Measurements from ENCODE around the gene FAIM2. TPM values are rescaled to one million over a fixed set of nuclear protein-coding genes. Genes with fewer than 3 reads are reported as not detected.

Gene FAIM2
- total and polyA plus RNA-seq, 5 donors from 2014 or later = 0.10 to 6.5 (median 3.0) TPM

GRCh38 chr12:49897276-49897675 lies 6.4 kb downstream of the FAIM2 start:
- ATAC-seq (ENCODE audit: low read depth in 2 of 2) = no peak
- Histone ChIP-seq H3K36me3 (ENCODE audit: control insufficient read depth, insufficient read depth, low read length) (no peaks in the 10 kb centered on the region), H3K9me3 (ENCODE audit: control insufficient read depth in 2 of 2, low read length in 2 of 2) (no peaks in the 10 kb centered on the region), H3K27ac (ENCODE audit: insufficient read depth, low read length, poor library complexity, severe bottlenecking) (no peak overlapping the region), H3K4me1 (ENCODE audit: control insufficient read depth, insufficient read depth, low read length, poor library complexity, severe bottlenecking) (no peaks in the 10 kb centered on the region), H3K27me3 (ENCODE audit: control insufficient read depth, insufficient read depth, low read length) (no peaks in the 10 kb centered on the region), H3K4me3 (ENCODE audit: low read depth, low read length) (no peak overlapping the region)
- H3K4me3 Mint-ChIP-seq = no peak overlapping the region
- no peak overlapping the region for H3K27ac Mint-ChIP-seq
- no peaks in the 10 kb centered on the region for H3K9me3 Mint-ChIP-seq
- no peaks in the 10 kb centered on the region for H3K27me3 Mint-ChIP-seq
- peaks cover 0 to 2% (median 1%) of the 10 kb centered on the region in 4 donors for H3K4me1 Mint-ChIP-seq
- DNase-seq = no peak
- H3K36me3 Mint-ChIP-seq = no peaks in the 10 kb centered on the region

DNA sequence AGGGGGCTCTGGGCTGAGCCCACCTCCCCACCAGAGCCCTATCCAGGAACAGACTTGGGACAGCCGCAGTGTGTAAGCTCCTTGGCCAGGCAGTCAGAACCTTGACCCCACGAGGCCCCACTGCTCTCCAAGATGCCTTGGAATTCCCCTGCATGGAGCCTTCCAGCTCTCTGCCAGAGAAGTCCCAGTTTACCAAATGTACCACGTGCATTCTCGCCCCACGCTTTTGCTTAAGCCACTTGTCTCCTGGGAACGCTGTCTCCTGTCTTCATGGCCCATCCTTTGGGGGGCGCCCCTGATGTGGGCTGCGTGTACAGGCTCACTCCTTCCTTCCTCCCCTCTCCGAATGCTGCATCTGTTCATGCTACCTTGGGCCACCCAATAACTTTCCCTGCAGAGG lies 7.9 kb downstream of the FAIM2 start:
- Mint-ChIP-seq H3K4me1 (no peaks in the 10 kb centered on the region), H3K9me3 (no peaks in the 10 kb centered on the region), H3K36me3 (no peaks in the 10 kb centered on the region), H3K27ac (no peak overlapping the region), H3K4me3 (no peak overlapping the region), H3K27me3 (no peaks in the 10 kb centered on the region)
- no peaks in the 10 kb centered on the region for H3K36me3 ChIP-seq (ENCODE audit: control insufficient read depth, insufficient read depth, low read length)
- H3K9me3 ChIP-seq (ENCODE audit: control insufficient read depth in 2 of 2, low read length in 2 of 2) = no peaks in the 10 kb centered on the region
- DNase-seq (no peak), ATAC-seq (ENCODE audit: low read depth in 2 of 2) (no peak)
- no peak overlapping the region for H3K4me3 ChIP-seq (ENCODE audit: low read depth, low read length)
- H3K27me3 ChIP-seq (ENCODE audit: control insufficient read depth, insufficient read depth, low read length) = no peaks in the 10 kb centered on the region
- H3K27ac ChIP-seq (ENCODE audit: insufficient read depth, low read length, poor library complexity, severe bottlenecking) = no peak overlapping the region
- H3K4me1 ChIP-seq (ENCODE audit: control insufficient read depth, insufficient read depth, low read length, poor library complexity, severe bottlenecking) = no peaks in the 10 kb centered on the region

DNA sequence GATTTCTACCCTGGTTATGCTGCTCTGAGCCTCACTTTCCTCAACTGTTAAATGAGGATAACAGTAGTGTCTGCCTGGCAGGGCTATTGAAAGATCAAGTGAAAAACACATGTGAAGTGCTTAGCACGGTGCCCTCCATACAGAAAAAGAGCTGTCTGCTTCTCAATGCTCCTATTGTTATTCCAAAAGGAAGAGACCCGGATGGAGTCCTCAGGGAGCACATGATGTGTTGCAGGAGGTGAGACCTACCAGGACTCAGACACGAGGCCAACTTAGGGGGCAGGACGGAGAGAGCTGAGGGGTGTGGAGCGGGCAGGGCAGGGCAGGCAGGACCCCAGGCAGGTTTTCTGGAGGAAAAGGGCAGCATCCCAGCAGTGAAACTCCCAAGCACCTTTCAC lies 8.9 kb downstream of the FAIM2 start:
- Mint-ChIP-seq H3K4me3 (no peak overlapping the region), H3K27ac (no peak overlapping the region), H3K27me3 (no peaks in the 10 kb centered on the region), H3K9me3 (no peaks in the 10 kb centered on the region), H3K36me3 (no peaks in the 10 kb centered on the region), H3K4me1 (no peaks in the 10 kb centered on the region)
- Histone ChIP-seq H3K27me3 (ENCODE audit: control insufficient read depth, insufficient read depth, low read length) (no peaks in the 10 kb centered on the region), H3K36me3 (ENCODE audit: control insufficient read depth, insufficient read depth, low read length) (no peaks in the 10 kb centered on the region), H3K27ac (ENCODE audit: insufficient read depth, low read length, poor library complexity, severe bottlenecking) (no peak overlapping the region), H3K4me1 (ENCODE audit: control insufficient read depth, insufficient read depth, low read length, poor library complexity, severe bottlenecking) (no peaks in the 10 kb centered on the region), H3K9me3 (ENCODE audit: control insufficient read depth in 2 of 2, low read length in 2 of 2) (no peaks in the 10 kb centered on the region), H3K4me3 (ENCODE audit: low read depth, low read length) (no peak overlapping the region)
- ATAC-seq (ENCODE audit: low read depth in 2 of 2) (no peak), DNase-seq (no peak)

- Histone ChIP-seq H3K9me3 (ENCODE audit: control insufficient read depth in 2 of 2, low read length in 2 of 2) (no peaks in the 10 kb centered on the region), H3K27me3 (ENCODE audit: control insufficient read depth, insufficient read depth, low read length) (no peaks in the 10 kb centered on the region), H3K4me3 (ENCODE audit: low read depth, low read length) (no peak overlapping the region), H3K27ac (ENCODE audit: insufficient read depth, low read length, poor library complexity, severe bottlenecking) (no peak overlapping the region), H3K4me1 (ENCODE audit: control insufficient read depth, insufficient read depth, low read length, poor library complexity, severe bottlenecking) (no peaks in the 10 kb centered on the region), H3K36me3 (ENCODE audit: control insufficient read depth, insufficient read depth, low read length) (no peaks in the 10 kb centered on the region)
- DNase-seq = no peak
- H3K27me3 Mint-ChIP-seq = no peaks in the 10 kb centered on the region
- H3K9me3 Mint-ChIP-seq = no peaks in the 10 kb centered on the region
- no peak overlapping the region for H3K27ac Mint-ChIP-seq
- no peaks in the 10 kb centered on the region for H3K36me3 Mint-ChIP-seq
- ATAC-seq (ENCODE audit: low read depth in 2 of 2) = no peak
- H3K4me3 Mint-ChIP-seq = no peak overlapping the region
- no peaks in the 10 kb centered on the region for H3K4me1 Mint-ChIP-seq
Observed at GRCh38 chr12:49893753-49894750, 9.6 kb downstream of the FAIM2 start.

DNA sequence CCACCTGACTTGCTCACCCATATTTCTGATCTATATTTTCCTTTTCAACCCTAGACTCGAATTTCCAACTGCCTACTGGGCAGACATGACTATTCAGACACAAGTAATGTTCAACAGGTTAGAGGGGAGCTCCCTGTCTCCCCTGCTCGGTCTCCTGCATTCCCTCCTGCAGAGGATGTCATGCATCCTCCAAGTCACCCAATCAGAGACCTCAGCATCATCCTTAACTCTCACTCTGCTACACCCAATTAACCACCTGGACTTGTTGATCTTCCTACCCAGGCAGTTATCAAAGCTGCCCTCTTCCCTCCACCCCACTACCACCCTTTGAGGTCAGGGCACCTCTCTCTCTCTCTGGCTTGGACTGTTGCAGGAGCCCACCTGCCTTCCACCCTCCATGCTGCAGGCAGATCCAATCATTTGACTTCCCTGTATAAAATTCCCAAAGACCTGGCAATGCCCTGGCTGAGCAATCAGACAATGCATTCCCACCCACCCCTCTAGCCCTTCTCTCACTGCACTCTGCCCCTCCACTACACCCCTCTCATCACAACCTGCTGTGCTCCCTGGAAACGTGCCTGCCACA lies 10.9 kb downstream of the FAIM2 start:
- Histone ChIP-seq H3K27me3 (ENCODE audit: control insufficient read depth, insufficient read depth, low read length) (no peaks in the 10 kb centered on the region), H3K4me1 (ENCODE audit: control insufficient read depth, insufficient read depth, low read length, poor library complexity, severe bottlenecking) (no peaks in the 10 kb centered on the region), H3K27ac (ENCODE audit: insufficient read depth, low read length, poor library complexity, severe bottlenecking) (no peak overlapping the region), H3K4me3 (ENCODE audit: low read depth, low read length) (no peak overlapping the region), H3K9me3 (ENCODE audit: control insufficient read depth in 2 of 2, low read length in 2 of 2) (no peaks in the 10 kb centered on the region), H3K36me3 (ENCODE audit: control insufficient read depth, insufficient read depth, low read length) (no peaks in the 10 kb centered on the region)
- DNase-seq (no peak), ATAC-seq (ENCODE audit: low read depth in 2 of 2) (no peak)
- Mint-ChIP-seq H3K9me3 (no peaks in the 10 kb centered on the region), H3K27ac (peak overlapping the region in 1 of 3 donors; percentile 30), H3K4me1 (no peaks in the 10 kb centered on the region), H3K4me3 (peak overlapping the region in 1 of 4 donors; percentile 1), H3K36me3 (no peaks in the 10 kb centered on the region), H3K27me3 (no peaks in the 10 kb centered on the region)

DNA sequence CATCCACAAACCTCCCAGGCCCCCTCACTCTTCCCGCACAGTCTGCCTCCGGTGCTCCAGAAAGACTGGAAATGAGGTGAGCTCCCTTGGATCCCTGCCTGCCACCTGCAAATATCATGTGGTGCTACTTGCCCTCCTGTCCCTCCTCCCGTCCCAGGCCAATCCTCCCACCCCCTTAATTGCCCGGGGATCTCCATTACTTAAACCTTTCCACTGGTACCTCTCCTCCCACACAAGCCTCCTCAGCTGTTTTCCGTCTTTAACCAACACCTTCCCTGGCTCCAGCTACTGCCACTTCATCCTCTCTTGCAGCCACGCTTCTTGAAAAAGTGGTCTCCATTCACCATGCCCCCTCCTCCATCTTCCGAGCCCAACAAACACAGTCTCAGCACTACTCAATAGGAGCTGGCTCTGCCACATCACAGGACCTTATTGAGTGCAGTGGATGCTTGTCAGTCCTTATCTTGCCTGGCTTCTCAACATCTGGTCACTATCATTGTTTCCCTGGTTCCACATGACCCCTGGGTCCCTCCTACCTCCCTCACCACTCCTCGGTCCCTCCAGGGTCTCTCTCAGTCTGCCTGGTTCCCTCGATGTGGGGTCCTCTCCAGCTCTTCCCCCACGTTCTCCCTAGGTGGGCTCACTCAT lies 11.5 kb downstream of the FAIM2 start:
- Histone ChIP-seq H3K27me3 (ENCODE audit: control insufficient read depth, insufficient read depth, low read length) (no peaks in the 10 kb centered on the region), H3K9me3 (ENCODE audit: control insufficient read depth in 2 of 2, low read length in 2 of 2) (no peaks in the 10 kb centered on the region), H3K27ac (ENCODE audit: insufficient read depth, low read length, poor library complexity, severe bottlenecking) (no peak overlapping the region), H3K36me3 (ENCODE audit: control insufficient read depth, insufficient read depth, low read length) (no peaks in the 10 kb centered on the region), H3K4me1 (ENCODE audit: control insufficient read depth, insufficient read depth, low read length, poor library complexity, severe bottlenecking) (no peaks in the 10 kb centered on the region), H3K4me3 (ENCODE audit: low read depth, low read length) (no peak overlapping the region)
- Mint-ChIP-seq H3K4me1 (no peaks in the 10 kb centered on the region), H3K27me3 (peaks cover 4% of the 10 kb centered on the region), H3K27ac (peak overlapping the region in 2 of 3 donors; percentile 17 to 30), H3K9me3 (no peaks in the 10 kb centered on the region), H3K4me3 (no peak overlapping the region), H3K36me3 (no peaks in the 10 kb centered on the region)
- ATAC-seq (ENCODE audit: low read depth in 2 of 2) (no peak), DNase-seq (no peak)

GRCh38 chr12:49891476-49891875 lies 12.2 kb downstream of the FAIM2 start:
- ATAC-seq (ENCODE audit: low read depth in 2 of 2) (no peak), DNase-seq (no peak)
- no peaks in the 10 kb centered on the region for H3K36me3 ChIP-seq (ENCODE audit: control insufficient read depth, insufficient read depth, low read length)
- H3K9me3 ChIP-seq (ENCODE audit: control insufficient read depth in 2 of 2, low read length in 2 of 2) = no peaks in the 10 kb centered on the region
- H3K4me1 Mint-ChIP-seq = no peaks in the 10 kb centered on the region
- no peak overlapping the region for H3K4me3 ChIP-seq (ENCODE audit: low read depth, low read length)
- no peaks in the 10 kb centered on the region for H3K9me3 Mint-ChIP-seq
- H3K27ac Mint-ChIP-seq = no peak overlapping the region
- no peak overlapping the region for H3K4me3 Mint-ChIP-seq
- H3K27me3 Mint-ChIP-seq = peaks cover 4% of the 10 kb centered on the region
- no peaks in the 10 kb centered on the region for H3K36me3 Mint-ChIP-seq
- no peaks in the 10 kb centered on the region for H3K27me3 ChIP-seq (ENCODE audit: control insufficient read depth, insufficient read depth, low read length)
- H3K27ac ChIP-seq (ENCODE audit: insufficient read depth, low read length, poor library complexity, severe bottlenecking) = no peak overlapping the region
- H3K4me1 ChIP-seq (ENCODE audit: control insufficient read depth, insufficient read depth, low read length, poor library complexity, severe bottlenecking) = no peaks in the 10 kb centered on the region

Data from CD4-positive, CD25-positive, alpha-beta regulatory T cell (primary cell).